Upper lobe of left lung (tissue), 6 donors: Measurements from ENCODE around the gene SIX5. TPM values are rescaled to one million over a fixed set of nuclear protein-coding genes. Genes with fewer than 3 reads are reported as not detected.
"Not testable (repeated sequence)": the region's sequence is repeated elsewhere in the genome, so short reads cannot be mapped to it uniquely, and the experiment has no call there.

ENCODE experiments used
- ATAC-seq, 2 donors: fragments of 200-7000 bp; cut with Tn5 transposase; one replicate each; pipeline ENCODE4 v1.9.1; 2022; ENCODE audit warnings: mild to moderate bottlenecking in 2 of 2, moderate library complexity in 2 of 2; ENCODE audit not compliant: low FRiP score in 2 of 2
- DNase-seq, 2 donors: peaks; one replicate each; pipeline ENCODE4 v3.0.0-alpha.2; 2019 to 2020
- H3K27ac ChIP-seq, 4 donors: fragments of 200-600 bp; sonication (generic); one replicate each; pipeline ENCODE4 v1.5.1; 2016 to 2019
- H3K27me3 ChIP-seq, 4 donors: fragments of 200-600 bp; sonication (generic); one replicate each; pipeline ENCODE4 v1.5.1; 2017 to 2019
- H3K36me3 ChIP-seq, 4 donors: fragments of 200-600 bp; sonication (generic); one replicate each; pipeline ENCODE4 v1.5.1; 2016 to 2019
- H3K4me1 ChIP-seq, 4 donors: fragments of 200-600 bp; sonication (generic); one replicate each; pipeline ENCODE4 v1.5.1; 2018 to 2019
- H3K4me3 ChIP-seq, 4 donors: fragments of 200-600 bp; sonication (generic); one replicate each; pipeline ENCODE4 v1.5.1; 2017 to 2019; ENCODE audit warnings: mild to moderate bottlenecking in 2 of 4, moderate library complexity in 1 of 4
- H3K9me3 ChIP-seq, 4 donors: fragments of 200-600 bp; sonication (generic); one replicate each; pipeline ENCODE4 v1.5.1; 2018 to 2019
- CTCF ChIP-seq, 6 experiments: fragments of 450-650 bp in 4 of 6; fragments of 200-600 bp in 2 of 6; sonication (generic) in 2 of 6; IDR thresholded peaks; one replicate each; pipeline ENCODE4 v1.5.1; 2016 to 2019; ENCODE audit warnings: antibody characterized with exemption in 6 of 6
- EP300 ChIP-seq, 4 donors: sonication (generic); formaldehyde crosslinking; IDR thresholded peaks; one replicate each; pipeline ENCODE4 v1.5.1; 2017; ENCODE audit warnings: antibody characterized with exemption in 4 of 4, control low read depth in 2 of 4
- POLR2A ChIP-seq, 4 donors: fragments of 450-650 bp; IDR thresholded peaks; one replicate each; pipeline ENCODE4 v1.5.1; 2016 to 2017; ENCODE audit warnings: antibody characterized with exemption in 4 of 4, mild to moderate bottlenecking in 2 of 4
- POLR2AphosphoS5 ChIP-seq, 2 donors: sonication (generic); formaldehyde crosslinking; IDR thresholded peaks; one replicate each; pipeline ENCODE4 v1.5.1; 2017; ENCODE audit warnings: antibody characterized with exemption in 2 of 2
- WGBS, 2 donors: methylation state at CpG; one replicate each; pipeline ENCODE4 v1.1.5; 2017 to 2018; 5-methylcytosine and 5-hydroxymethylcytosine counted together
- total RNA-seq, 6 donors: library from RNA; depleted of rRNA in 4 of 6; stranded (reverse); fragments of >200 nt in 4 of 6; gene quantifications; one replicate each; pipeline versions ENCODE4 v1.1.0 to v1.2.1, GENCODE V29; 2016 to 2021
- donor health status: DM: no; HTN: no; CAD: no; lungs with moderate emphysema.
- donor health status: DM: no; HTN: yes; CAD: no; lungs with severe emphysema.

Gene SIX5
- total RNA-seq, 6 donors from 2014 or later = 6.2 to 36.7 (median 17.8) TPM

DNA sequence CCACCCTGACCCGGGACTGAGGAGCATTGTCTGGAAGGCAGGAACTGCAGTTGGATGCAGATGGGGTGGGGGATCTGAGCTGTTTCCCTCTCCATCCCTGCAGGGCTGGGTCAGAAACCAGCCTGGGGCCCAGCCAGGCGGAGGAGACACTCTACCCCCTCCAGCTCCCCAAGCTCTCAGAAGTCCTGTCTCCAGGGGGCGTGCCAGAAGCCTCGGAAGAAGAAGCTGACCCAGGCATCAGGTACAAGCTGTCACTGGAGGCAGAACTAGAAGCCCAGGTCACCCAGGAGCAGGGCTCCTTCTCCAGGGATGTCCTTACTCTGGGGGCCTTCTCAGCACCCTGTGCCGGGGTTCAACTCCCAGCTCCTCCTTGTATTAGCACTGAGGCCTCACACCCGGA, 15.5 kb downstream of the SIX5 start:
- H3K4me3 ChIP-seq = no peak overlapping the region
- no peak overlapping the region for H3K27ac ChIP-seq
- ATAC-seq (peak in 1 of 2 donors; percentile 12), DNase-seq (no peak)
- H3K4me1 ChIP-seq = no peaks in the 10 kb centered on the region
- no peaks in the 10 kb centered on the region for H3K36me3 ChIP-seq
- 55 to 100% methylated on average over 2 to 4 of the region's 6 CpGs for WGBS, 2 donors
- no peak for TF ChIP-seq POLR2A (IDR thresholded peaks at IDR 0.05)
- no peak for TF ChIP-seq POLR2AphosphoS5 (IDR thresholded peaks at IDR 0.05)
- no peak for TF ChIP-seq CTCF (IDR thresholded peaks at IDR 0.05)
- no peak for TF ChIP-seq EP300 (IDR thresholded peaks at IDR 0.05)
- no peaks in the 10 kb centered on the region for H3K9me3 ChIP-seq
- H3K27me3 ChIP-seq = no peaks in the 10 kb centered on the region

DNA sequence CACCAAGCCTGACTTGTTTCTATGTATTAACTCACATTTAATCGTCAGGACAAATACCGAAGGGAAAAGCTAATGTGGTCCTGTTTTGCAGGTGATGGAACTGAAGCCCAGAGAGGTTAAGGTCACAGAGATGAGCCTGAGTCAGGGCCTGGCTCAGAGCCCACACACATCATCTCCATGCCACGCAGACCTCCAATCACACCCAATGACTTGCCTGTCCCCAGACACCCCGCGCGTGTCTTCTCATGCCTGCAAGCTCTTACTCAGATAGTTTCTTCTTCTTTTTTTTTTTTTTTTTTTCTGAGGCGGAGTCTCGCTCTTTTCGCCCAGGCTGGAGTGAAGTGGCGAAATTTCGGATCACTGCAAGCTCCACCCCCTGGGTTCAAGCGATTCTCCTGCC, 16.4 kb downstream of the SIX5 start:
- H3K9me3 ChIP-seq = no peaks in the 10 kb centered on the region
- DNase-seq (no peak), ATAC-seq (peak in 1 of 2 donors; percentile 50)
- no peaks in the 10 kb centered on the region for H3K4me1 ChIP-seq
- no peaks in the 10 kb centered on the region for H3K36me3 ChIP-seq
- H3K4me3 ChIP-seq = no peak overlapping the region
- TF ChIP-seq POLR2A (IDR thresholded peaks at IDR 0.05) (no peak), EP300 (IDR thresholded peaks at IDR 0.05) (no peak), CTCF (IDR thresholded peaks at IDR 0.05) (no peak), POLR2AphosphoS5 (IDR thresholded peaks at IDR 0.05) (no peak)
- no peaks in the 10 kb centered on the region for H3K27me3 ChIP-seq
- no peak overlapping the region for H3K27ac ChIP-seq
- 91 to 93% methylated on average over 12 of the region's 12 CpGs for WGBS, 2 donors

GRCh38 chr19:45751483-45751882, 17.6 kb downstream of the SIX5 start:
- WGBS, 2 donors = 93% methylated on average over 10 of the region's 10 CpGs
- H3K36me3 ChIP-seq, ATAC-seq, DNase-seq, H3K4me1 ChIP-seq, H3K4me3 ChIP-seq, H3K9me3 ChIP-seq, H3K27me3 ChIP-seq, H3K27ac ChIP-seq: not testable (repeated sequence)

DNA sequence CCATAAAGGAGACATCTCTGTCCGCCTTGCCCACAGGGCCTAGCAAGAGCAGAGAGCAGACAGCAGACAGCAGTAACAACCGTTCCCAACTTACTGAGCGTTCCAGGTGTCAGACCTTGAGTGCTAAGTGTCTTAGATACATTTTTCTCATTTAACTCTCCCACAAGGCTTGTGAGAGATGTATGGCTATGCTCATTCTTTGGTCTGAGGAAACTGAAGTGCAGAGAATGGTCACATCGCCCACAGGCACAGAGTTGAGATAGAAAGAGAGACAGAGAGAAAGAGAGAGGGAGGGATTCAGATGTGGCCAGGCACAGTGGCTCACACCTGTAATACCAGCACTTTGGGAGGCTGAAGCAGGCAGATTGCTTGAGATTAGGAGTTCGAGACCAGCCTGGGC, 21.5 kb downstream of the SIX5 start:
- no peak for ATAC-seq
- WGBS, 2 donors = 82 to 92% methylated on average over 5 of the region's 5 CpGs

DNA sequence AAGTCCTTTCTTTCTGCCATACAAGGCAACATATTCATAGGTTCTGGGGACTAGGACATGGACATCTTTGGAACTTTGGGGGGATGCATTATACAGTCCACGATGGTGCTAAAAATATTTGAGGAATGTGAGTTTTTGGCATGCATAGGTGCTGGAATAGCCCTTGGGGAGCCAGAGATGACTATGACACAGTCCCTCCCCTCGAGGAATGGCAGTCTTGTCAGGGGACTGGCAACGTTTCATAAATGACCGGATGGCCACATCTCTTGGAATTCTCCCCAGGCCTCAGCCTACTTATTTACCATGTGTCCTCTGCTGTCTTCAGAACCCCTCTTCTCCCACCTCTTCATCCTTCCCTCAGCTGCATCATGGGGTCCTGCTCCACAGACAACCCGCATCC, 22.2 kb downstream of the SIX5 start:
- TF ChIP-seq EP300 (IDR thresholded peaks at IDR 0.05) (no peak), POLR2AphosphoS5 (IDR thresholded peaks at IDR 0.05) (no peak), CTCF (IDR thresholded peaks at IDR 0.05) (no peak), POLR2A (IDR thresholded peaks at IDR 0.05) (no peak)
- Histone ChIP-seq H3K27me3 (no peaks in the 10 kb centered on the region), H3K4me3 (no peak overlapping the region), H3K4me1 (no peaks in the 10 kb centered on the region), H3K36me3 (no peaks in the 10 kb centered on the region), H3K9me3 (no peaks in the 10 kb centered on the region), H3K27ac (no peak overlapping the region)
- 65 to 74% methylated on average over 5 of the region's 5 CpGs for WGBS, 2 donors
- no peak for ATAC-seq
- no peak for DNase-seq

More for the DNA sequence above, 21.5 kb downstream of the SIX5 start:
- Histone ChIP-seq H3K36me3 (no peaks in the 10 kb centered on the region), H3K27ac (no peak overlapping the region), H3K4me1 (no peaks in the 10 kb centered on the region), H3K4me3 (no peak overlapping the region), H3K9me3 (no peaks in the 10 kb centered on the region), H3K27me3 (no peaks in the 10 kb centered on the region)
- no peak for TF ChIP-seq POLR2AphosphoS5 (IDR thresholded peaks at IDR 0.05)
- TF ChIP-seq POLR2A (IDR thresholded peaks at IDR 0.05) = no peak
- no peak for TF ChIP-seq CTCF (IDR thresholded peaks at IDR 0.05)
- no peak for DNase-seq
